Astrocyte of the cerebellum (primary cell): Measurements from ENCODE around the gene PITPNM2.

Experiments
- DNase-seq: peaks from one replicate; pipeline ENCODE4 v3.0.0-alpha.2; 2011; ENCODE audit warnings: low read depth
- H3K4me3 ChIP-seq: 2 replicates; pipeline ENCODE4 v1.5.1; 2011; ENCODE audit warnings: mild to moderate bottlenecking, low read depth, low read length, moderate library complexity
- in situ Hi-C: cut with HindIII; loops from 2 replicates; pipeline ENCODE4 v1.10.0; 2017; ENCODE audit warnings: low sequenced_read_pairs
- TF ChIP-seq, protein P1 (sequence below): IDR thresholded peaks from 2 replicates; pipeline ENCODE4 v1.5.1; 2012; ENCODE audit warnings: low read length, low read depth, moderate library complexity, mild to moderate bottlenecking; ENCODE audit errors: missing control alignments

Gene PITPNM2

DNA sequence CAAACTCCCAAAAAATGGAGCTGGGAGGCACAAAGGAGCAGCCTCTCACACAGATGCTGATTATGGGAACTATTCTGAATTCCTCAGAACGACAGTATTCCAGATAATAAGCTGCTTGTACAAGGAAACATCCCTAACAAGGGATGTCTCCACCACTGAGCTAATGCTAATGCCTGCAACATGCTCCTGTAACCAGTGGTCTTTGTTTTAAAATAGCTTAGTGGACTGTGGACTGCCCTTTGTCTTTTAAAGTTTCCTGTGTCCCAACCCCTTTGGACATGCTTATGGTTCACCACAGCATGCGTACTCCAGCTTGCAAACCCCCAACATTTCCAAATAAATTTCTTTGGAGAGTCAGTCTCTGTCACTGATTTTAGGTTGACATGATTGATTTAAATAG, 16.4 kb upstream of the PITPNM2 start:
- DNase-seq = no peak
- TF ChIP-seq, protein P1, sequence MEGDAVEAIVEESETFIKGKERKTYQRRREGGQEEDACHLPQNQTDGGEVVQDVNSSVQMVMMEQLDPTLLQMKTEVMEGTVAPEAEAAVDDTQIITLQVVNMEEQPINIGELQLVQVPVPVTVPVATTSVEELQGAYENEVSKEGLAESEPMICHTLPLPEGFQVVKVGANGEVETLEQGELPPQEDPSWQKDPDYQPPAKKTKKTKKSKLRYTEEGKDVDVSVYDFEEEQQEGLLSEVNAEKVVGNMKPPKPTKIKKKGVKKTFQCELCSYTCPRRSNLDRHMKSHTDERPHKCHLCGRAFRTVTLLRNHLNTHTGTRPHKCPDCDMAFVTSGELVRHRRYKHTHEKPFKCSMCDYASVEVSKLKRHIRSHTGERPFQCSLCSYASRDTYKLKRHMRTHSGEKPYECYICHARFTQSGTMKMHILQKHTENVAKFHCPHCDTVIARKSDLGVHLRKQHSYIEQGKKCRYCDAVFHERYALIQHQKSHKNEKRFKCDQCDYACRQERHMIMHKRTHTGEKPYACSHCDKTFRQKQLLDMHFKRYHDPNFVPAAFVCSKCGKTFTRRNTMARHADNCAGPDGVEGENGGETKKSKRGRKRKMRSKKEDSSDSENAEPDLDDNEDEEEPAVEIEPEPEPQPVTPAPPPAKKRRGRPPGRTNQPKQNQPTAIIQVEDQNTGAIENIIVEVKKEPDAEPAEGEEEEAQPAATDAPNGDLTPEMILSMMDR = no peak
- H3K4me3 ChIP-seq = no peak overlapping the region
- in situ Hi-C loops = no loop called here

DNA sequence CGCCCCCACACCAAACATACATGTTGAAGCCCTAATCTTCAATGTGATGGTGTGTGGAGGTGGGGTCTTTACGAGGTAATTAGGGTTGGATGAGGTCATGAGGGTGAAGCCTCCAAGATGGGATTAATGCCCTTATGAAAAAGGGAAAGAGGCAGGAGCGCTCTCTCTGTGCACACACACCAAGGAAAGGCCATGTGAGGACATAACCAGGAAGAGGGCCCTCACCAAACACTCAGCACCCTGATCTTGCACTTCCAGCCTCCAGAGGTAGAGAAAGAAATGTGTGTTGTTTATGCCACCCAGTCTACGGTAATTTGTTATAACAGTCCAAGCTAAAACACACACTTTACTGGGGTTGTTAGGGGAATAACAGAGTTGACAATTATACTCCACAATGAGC, 14.6 kb upstream of the PITPNM2 start:
- no peak for DNase-seq
- TF ChIP-seq, protein P1 = no peak
- H3K4me3 ChIP-seq = no peak overlapping the region
- in situ Hi-C loops = no loop called here

DNA sequence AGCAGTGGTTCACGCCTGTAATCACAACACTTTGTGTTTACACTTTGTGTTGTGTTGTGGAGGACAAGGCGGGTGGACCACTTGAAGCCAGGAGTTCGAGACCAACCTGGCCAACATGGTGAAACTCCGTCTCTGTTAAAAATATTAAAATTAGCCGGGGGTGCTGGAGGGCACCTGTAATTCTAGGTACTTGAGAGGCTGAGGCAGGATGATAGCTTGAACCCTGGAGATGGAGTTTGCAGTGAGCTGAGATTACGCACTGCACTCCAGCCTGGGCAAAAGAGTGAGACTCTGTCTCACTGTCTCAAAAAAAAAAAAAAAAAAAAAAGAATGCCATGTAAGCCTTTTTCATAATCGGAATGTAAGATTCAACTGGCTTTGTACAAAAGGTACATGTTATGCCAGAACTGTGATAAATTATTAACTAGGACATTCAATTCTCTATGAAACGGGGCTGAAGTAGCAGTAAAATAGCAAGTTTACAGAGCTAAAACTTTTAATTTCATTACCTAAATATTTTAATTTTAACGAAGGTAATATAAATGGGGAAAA, 13.9 kb upstream of the PITPNM2 start:
- DNase-seq = no peak
- in situ Hi-C loops = no loop called here
- H3K4me3 ChIP-seq = no peak overlapping the region

DNA sequence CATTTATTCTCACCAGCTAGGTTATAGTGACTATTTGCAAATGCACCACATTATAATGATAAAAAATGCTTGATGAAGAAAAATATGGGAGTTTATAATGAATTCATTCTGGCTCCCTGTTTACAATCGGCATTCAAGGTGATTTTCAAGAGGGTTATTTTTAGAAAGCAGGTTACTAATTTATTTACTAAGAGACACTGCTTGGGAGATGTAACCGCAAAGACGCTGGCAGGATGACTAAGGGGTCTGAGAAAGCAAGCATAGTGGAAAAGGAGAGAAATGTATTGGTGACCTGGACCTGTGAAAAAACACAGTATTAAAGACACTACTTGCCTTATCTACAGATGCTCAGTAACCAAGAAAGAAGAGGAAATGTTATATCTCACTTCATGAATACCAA, 13.3 kb upstream of the PITPNM2 start:
- in situ Hi-C loops = no loop called here

More for the DNA sequence above, 13.9 kb upstream of the PITPNM2 start:
- TF ChIP-seq, protein P1 = no peak

DNA sequence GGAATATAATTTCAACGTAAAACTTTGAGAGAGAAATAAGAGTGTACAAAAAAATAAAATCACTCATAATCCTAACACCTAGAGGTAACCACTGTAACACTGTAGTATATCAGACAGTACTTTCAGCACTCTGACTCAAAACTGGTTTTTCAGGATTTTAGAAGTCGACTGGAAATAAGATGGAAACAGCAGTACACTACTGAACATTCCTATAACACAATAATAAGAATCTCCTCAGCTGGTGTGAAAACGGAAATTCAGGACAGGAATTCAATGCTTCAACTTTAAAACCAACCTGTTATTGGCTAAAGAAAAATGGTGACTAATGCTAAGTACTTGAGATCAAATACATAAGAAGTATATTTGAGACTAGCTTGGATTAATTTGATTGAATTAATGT, 12.3 kb upstream of the PITPNM2 start:
- in situ Hi-C loops = no loop called here
- no peak for DNase-seq
- no peak overlapping the region for H3K4me3 ChIP-seq
- TF ChIP-seq, protein P1 = no peak

More for the DNA sequence above, 13.3 kb upstream of the PITPNM2 start:
- H3K4me3 ChIP-seq = no peak overlapping the region
- TF ChIP-seq, protein P1 = no peak
- no peak for DNase-seq

DNA sequence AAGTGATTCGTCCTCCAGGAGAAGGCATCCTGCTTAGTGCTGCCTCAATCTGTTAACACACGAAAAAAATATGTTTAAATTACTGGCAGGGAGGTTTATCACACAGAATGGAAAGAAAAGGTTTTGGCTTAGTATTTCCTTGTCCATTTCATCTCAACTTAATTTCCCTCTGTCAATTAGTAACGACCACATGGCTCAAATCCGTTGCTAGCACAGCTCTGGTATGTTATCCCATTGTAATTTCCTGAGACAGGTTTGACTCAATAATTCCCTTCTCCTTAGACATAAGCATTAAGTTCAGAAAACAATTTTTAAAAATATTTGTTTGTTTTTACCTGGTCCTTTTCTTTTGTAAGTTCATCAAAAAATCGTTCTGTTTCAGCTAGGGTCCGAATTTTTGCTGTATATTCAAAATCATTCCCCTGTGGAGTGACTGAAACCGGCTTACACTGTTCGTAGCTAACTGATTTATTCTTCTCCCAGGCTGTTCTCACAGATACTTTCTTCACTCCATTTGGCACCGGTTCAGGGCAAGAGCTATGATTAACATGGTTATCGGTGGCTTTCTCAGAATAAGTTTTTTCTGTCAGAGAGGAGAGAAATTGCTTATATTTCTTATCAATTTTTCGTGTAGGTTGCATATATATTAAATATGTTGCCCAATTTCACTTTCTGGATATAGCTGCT, 10.1 kb upstream of the PITPNM2 start:
- H3K4me3 ChIP-seq = no peak overlapping the region
- in situ Hi-C loops = no loop called here
- DNase-seq = no peak
- TF ChIP-seq, protein P1 = no peak
